Adipocyte (in vitro differentiated cells): ENCODE results near the gene PRRT1B.

Experiments
- DNase-seq: peaks from one replicate; pipeline ENCODE4 v3.0.0-alpha.2; 2015; ENCODE audit warnings: low read depth
- H3K27me3 ChIP-seq: replicated peaks from 2 replicates; pipeline ENCODE4 v1.7.0; 2013; ENCODE audit warnings: mild to moderate bottlenecking, low read length, moderate library complexity; ENCODE audit not compliant: control insufficient read depth, insufficient read depth
- H3K36me3 ChIP-seq: 2 replicates; pipeline ENCODE4 v1.7.0; 2013; ENCODE audit warnings: low read length, mild to moderate bottlenecking, moderate library complexity; ENCODE audit not compliant: control insufficient read depth, insufficient read depth, severe bottlenecking
- H3K4me1 ChIP-seq: 2 replicates; pipeline ENCODE4 v1.7.0; 2013; ENCODE audit warnings: mild to moderate bottlenecking, low read length, moderate library complexity; ENCODE audit not compliant: control insufficient read depth, insufficient read depth
- H3K4me3 ChIP-seq: 2 replicates; pipeline ENCODE4 v1.7.0; 2013; ENCODE audit warnings: mild to moderate bottlenecking, low read length, moderate library complexity
- H3K9ac ChIP-seq: 2 replicates; pipeline ENCODE4 v1.7.0; 2013; ENCODE audit warnings: mild to moderate bottlenecking, low read length, moderate library complexity
- H3K9me3 ChIP-seq: 2 replicates; pipeline ENCODE4 v1.7.0; 2013; ENCODE audit warnings: mild to moderate bottlenecking, low read length, moderate library complexity; ENCODE audit not compliant: control insufficient read depth

PRRT1B gene

DNA sequence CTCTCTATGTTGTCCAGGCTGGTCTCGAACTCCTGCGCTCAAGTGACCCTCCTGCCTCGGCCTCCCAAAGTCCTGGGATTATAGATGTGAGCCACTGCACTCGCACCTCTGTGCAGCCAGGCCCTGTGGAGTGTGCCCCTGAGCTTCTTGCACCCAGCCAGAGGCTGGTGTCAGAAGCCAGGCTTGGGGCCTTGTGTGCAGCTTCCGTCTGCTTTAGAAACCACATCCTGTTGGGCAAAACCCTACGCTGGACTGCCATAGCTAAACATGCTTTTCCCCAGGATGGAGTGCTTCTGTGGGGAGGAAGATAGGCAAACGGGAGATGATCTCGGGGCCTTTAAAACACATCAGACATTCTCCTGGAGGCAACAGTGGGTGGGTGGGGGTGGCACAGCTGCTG, 40.1 kb downstream of the PRRT1B start:
- Histone ChIP-seq H3K4me1 (no peaks in the 10 kb centered on the region), H3K4me3 (no peak overlapping the region), H3K36me3 (peaks cover 72% of the 10 kb centered on the region), H3K27me3 (no peaks in the 10 kb centered on the region), H3K9me3 (no peaks in the 10 kb centered on the region), H3K9ac (no peak overlapping the region)
- no peak for DNase-seq

- Histone ChIP-seq H3K9me3 (no peaks in the 10 kb centered on the region), H3K4me3 (no peak overlapping the region), H3K9ac (no peak overlapping the region), H3K27me3 (no peaks in the 10 kb centered on the region), H3K36me3 (peaks cover 76% of the 10 kb centered on the region), H3K4me1 (no peaks in the 10 kb centered on the region)
- no peak for DNase-seq
These were observed 42.0 kb downstream of the PRRT1B start for GRCh38 chr9:131587331-131587730.

GRCh38 chr9:131587906-131588305, 42.6 kb downstream of the PRRT1B start:
- Histone ChIP-seq H3K36me3 (peaks cover 72% of the 10 kb centered on the region), H3K9me3 (no peaks in the 10 kb centered on the region), H3K4me1 (no peaks in the 10 kb centered on the region), H3K27me3 (no peaks in the 10 kb centered on the region), H3K4me3 (no peak overlapping the region), H3K9ac (no peak overlapping the region)
- no peak for DNase-seq

DNA sequence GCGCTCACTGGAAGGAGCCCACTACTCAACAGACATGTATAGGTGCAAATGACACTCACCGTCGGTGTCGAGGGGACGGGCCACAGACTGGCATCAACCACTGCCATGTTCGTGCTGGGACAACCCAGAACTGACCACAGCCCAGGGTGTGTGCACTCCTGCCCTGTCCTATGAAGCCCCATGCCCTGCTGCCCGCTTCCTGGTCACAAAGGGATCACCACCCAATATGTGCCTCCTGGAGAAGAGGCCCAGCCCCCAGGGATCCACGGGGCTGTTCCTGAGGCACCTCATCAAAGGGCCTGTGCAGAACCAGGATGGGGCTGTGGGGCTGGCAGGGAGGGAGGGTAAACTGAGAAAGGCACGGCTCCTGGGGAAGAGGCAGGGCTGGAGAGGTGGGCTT, 43.1 kb downstream of the PRRT1B start:
- peaks cover 67% of the 10 kb centered on the region for H3K36me3 ChIP-seq
- no peak overlapping the region for H3K9ac ChIP-seq
- no peaks in the 10 kb centered on the region for H3K4me1 ChIP-seq
- H3K4me3 ChIP-seq, result no peak overlapping the region
- no peaks in the 10 kb centered on the region for H3K27me3 ChIP-seq
- no peak for DNase-seq
- H3K9me3 ChIP-seq, result no peaks in the 10 kb centered on the region

- Histone ChIP-seq H3K36me3 (peaks cover 59% of the 10 kb centered on the region), H3K4me1 (no peaks in the 10 kb centered on the region), H3K9me3 (no peaks in the 10 kb centered on the region), H3K4me3 (no peak overlapping the region), H3K27me3 (no peaks in the 10 kb centered on the region), H3K9ac (no peak overlapping the region)
- DNase-seq, result no peak
These were observed 43.9 kb downstream of the PRRT1B start for GRCh38 chr9:131589124-131589711.

GRCh38 chr9:131589993-131590392, 44.7 kb downstream of the PRRT1B start:
- no peaks in the 10 kb centered on the region for H3K9me3 ChIP-seq
- peaks cover 59% of the 10 kb centered on the region for H3K36me3 ChIP-seq
- H3K9ac ChIP-seq, result no peak overlapping the region
- H3K4me3 ChIP-seq, result no peak overlapping the region
- H3K4me1 ChIP-seq, result no peaks in the 10 kb centered on the region
- H3K27me3 ChIP-seq, result no peaks in the 10 kb centered on the region
- no peak for DNase-seq

DNA sequence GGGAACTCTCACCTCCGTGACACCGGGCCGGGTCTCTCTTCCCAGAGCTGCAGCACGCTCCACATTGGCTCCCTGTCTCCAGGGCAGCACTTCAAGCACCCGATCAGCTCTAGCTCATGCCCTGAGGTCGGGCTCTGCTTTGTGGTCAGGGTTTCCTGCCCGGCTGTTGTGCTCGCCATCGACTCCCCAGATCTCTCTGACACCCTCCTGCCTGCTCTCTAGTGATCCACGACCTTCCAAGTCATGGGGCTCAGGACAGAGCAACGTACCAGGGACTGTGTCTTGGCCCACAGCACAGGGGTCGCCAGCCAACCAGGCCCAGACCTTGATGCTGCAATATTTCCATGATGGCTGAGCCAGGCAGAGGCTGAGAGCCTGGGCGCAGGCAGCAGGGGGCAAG, 45.1 kb downstream of the PRRT1B start:
- Histone ChIP-seq H3K36me3 (peaks cover 58% of the 10 kb centered on the region), H3K9me3 (no peaks in the 10 kb centered on the region), H3K4me3 (no peak overlapping the region), H3K4me1 (no peaks in the 10 kb centered on the region), H3K27me3 (no peaks in the 10 kb centered on the region), H3K9ac (no peak overlapping the region)
- DNase-seq, result no peak

DNA sequence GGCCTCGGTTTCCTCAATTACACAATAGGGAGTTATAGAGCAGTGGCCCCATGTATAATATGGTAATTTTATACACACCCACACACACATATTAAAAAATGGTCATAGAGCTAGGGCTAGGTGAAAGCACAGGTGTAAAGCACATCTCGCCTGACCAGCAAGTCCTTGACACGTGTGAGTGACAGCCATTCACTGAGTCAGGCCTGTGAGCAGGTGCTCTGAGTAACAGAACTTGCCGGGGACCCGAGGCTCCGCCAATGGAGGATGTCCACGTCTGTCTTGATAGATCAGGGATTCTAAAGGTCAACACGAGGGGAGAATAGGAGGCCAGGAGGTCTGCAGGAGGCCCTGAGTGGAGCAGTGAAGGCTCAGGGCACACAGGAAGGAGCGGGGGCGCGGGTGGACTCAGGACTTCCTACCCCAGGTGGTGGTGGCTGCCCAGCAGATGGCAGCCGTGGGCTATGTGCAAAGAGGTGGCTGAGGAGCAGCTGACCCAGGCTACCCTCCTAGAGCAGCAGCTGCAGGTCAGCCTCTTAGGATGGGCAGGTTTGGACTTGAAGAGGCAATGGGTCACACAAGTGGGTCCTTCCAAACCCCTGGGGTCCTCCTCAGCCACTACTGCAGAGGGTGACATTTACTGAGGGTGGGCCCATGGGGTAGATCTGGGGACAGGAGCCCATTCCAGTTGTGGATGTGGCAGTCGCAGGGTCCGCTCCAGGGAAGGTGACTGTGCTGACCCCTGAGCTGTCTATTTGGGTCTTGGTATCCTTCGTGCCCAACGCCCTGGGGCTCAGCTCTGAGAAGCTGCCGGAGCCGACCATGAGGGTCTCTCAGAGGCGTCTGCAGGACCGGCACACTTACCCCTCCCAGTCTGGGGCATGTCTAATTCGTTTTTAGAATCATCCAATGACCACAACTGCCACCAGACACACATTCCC, 45.9 kb downstream of the PRRT1B start:
- Histone ChIP-seq H3K27me3 (no peaks in the 10 kb centered on the region), H3K4me3 (no peak overlapping the region), H3K36me3 (peaks cover 63% of the 10 kb centered on the region), H3K9ac (no peak overlapping the region), H3K4me1 (no peaks in the 10 kb centered on the region), H3K9me3 (no peaks in the 10 kb centered on the region)
- peak; percentile 91 for DNase-seq

GRCh38 chr9:131591845-131592208, 46.5 kb downstream of the PRRT1B start:
- H3K9ac ChIP-seq, result no peak overlapping the region
- no peaks in the 10 kb centered on the region for H3K4me1 ChIP-seq
- no peaks in the 10 kb centered on the region for H3K27me3 ChIP-seq
- no peaks in the 10 kb centered on the region for H3K9me3 ChIP-seq
- DNase-seq, result no peak
- H3K4me3 ChIP-seq, result no peak overlapping the region
- H3K36me3 ChIP-seq, result peaks cover 69% of the 10 kb centered on the region

- no peaks in the 10 kb centered on the region for H3K4me1 ChIP-seq
- H3K27me3 ChIP-seq, result no peaks in the 10 kb centered on the region
- no peak overlapping the region for H3K9ac ChIP-seq
- peaks cover 73% of the 10 kb centered on the region for H3K36me3 ChIP-seq
- H3K9me3 ChIP-seq, result no peaks in the 10 kb centered on the region
- no peak for DNase-seq
- H3K4me3 ChIP-seq, result no peak overlapping the region
These were observed 47.9 kb downstream of the PRRT1B start for GRCh38 chr9:131593091-131593820.

DNA sequence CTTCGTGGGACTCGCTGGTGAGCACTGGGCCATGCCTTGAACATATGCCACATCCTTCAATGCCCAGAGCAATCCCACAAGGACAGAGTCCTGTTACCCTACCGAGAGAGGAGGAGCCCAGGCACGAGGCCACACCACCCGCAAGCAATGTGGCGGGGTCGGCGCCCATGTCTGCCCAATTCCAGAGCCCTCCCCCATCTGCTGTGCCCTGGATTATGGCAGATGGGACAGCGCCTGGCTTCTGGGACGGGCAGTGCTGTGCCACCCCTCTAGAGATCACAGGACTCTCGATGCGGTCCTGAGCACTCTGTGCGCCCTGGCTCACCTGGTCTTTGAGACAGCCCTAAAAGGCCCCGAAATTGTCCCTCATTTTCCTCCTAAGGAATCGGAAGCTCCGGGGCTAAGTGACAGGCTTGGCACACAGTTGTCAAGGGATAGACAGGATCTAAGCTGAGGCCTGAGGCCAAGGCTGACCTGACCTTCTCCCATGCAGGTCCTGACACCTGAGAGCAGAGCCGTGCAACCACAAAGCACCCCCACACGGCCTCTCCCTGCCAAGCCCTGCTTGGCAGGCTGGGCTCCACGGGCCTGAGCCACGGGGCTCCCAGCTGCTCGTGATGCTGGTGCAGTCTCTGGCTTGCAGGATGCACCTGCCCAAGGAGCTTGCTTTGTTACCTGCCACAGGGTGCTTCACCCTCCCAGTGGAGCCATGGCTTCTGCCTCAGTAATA, 48.8 kb downstream of the PRRT1B start:
- peaks cover 68% of the 10 kb centered on the region for H3K36me3 ChIP-seq

More for the DNA sequence above, 48.8 kb downstream of the PRRT1B start:
- no peaks in the 10 kb centered on the region for H3K27me3 ChIP-seq
- no peak overlapping the region for H3K4me3 ChIP-seq
- DNase-seq, result no peak
- no peaks in the 10 kb centered on the region for H3K9me3 ChIP-seq
- H3K9ac ChIP-seq, result no peak overlapping the region
- no peaks in the 10 kb centered on the region for H3K4me1 ChIP-seq
